Mononuclear cell (primary cell): ENCODE measurements around the gene SPNS3. TPM values are rescaled to one million over a fixed set of nuclear protein-coding genes. Genes with fewer than 3 reads are reported as not detected.

Source experiments
- H3K27me3 ChIP-seq: 2 replicates; pipeline ENCODE4 v1.6.0; 2011; ENCODE audit warnings: low read length, control low read depth; ENCODE audit not compliant: insufficient read depth
- H3K4me1 ChIP-seq: 2 replicates; pipeline ENCODE4 v1.5.1; 2011; ENCODE audit warnings: mild to moderate bottlenecking, low read length, control low read depth; ENCODE audit not compliant: insufficient read depth
- H3K4me3 ChIP-seq: 2 replicates; pipeline ENCODE4 v1.5.1; 2011; ENCODE audit warnings: mild to moderate bottlenecking, low read length, moderate library complexity
- H3K9me3 ChIP-seq: 2 replicates; pipeline ENCODE4 v1.5.1; 2011; ENCODE audit warnings: low read depth, mild to moderate bottlenecking, control low read depth, low read length
- total RNA-seq: library from RNA; depleted of rRNA; stranded (reverse); fragments of >200 nt; gene quantifications from one replicate; pipeline ENCODE4 v1.2.3, GENCODE V29; 2012

Gene SPNS3
- total RNA-seq, 1 donor: 2.5 TPM

DNA sequence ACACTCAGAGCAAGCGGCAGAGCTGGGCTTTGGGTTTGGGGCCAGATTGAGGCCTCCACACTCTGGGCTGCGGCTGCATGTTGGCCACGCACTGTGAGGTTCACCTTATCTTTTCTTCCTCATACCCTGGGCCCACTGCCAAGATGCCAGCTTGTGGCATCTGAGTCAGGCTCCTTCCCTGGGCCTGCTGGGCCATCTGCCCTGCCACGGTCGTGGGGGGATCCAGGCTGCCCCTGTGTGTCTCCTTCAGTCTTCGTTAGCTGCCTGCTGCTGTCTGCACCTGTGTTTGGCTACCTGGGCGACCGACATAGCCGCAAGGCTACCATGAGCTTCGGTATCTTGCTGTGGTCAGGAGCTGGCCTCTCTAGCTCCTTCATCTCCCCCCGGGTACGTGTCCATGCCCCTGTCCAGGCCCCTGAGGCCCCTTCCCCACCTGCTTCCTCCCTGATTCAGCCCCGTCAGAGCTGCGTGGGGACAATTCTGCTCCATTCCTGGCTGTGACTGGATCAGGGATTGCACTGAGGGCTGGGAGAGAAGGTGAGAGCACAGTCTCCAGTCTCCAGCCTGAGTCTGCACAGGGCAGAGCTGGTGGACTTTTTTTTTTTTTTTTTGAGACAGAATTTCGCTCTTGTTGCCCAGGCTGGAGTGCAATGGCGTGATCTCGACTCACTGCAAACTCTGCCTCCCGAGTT lies 11.2 kb downstream of the SPNS3 start:
- H3K4me3 ChIP-seq: no peak overlapping the region
- no peaks in the 10 kb centered on the region for H3K27me3 ChIP-seq
- peaks cover 11% of the 10 kb centered on the region for H3K4me1 ChIP-seq
- no peaks in the 10 kb centered on the region for H3K9me3 ChIP-seq

DNA sequence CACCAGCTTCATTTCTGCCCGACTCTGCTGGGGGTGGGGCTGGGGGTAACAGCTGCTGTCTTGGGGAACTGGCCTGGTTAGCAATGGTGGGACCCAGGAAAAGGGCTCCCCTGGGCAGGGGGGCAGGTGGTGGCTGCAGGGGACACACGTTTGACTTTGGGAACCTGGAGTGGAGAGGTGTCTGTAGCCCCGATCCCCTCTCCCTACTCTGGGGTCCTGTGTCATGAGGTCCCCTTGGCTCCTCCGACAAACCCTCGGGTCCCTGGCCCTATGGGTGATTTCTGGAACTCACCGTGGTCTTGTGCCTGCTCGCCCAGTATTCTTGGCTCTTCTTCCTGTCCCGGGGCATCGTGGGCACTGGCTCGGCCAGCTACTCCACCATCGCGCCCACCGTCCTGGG lies 12.0 kb downstream of the SPNS3 start:
- no peaks in the 10 kb centered on the region for H3K27me3 ChIP-seq
- no peaks in the 10 kb centered on the region for H3K9me3 ChIP-seq
- H3K4me3 ChIP-seq: no peak overlapping the region
- H3K4me1 ChIP-seq: peaks cover 12% of the 10 kb centered on the region

- Histone ChIP-seq H3K9me3 (no peaks in the 10 kb centered on the region), H3K4me1 (peaks cover 12% of the 10 kb centered on the region), H3K27me3 (no peaks in the 10 kb centered on the region)
Measured at GRCh38 chr17:4446326-4447071, 12.8 kb downstream of the SPNS3 start.

DNA sequence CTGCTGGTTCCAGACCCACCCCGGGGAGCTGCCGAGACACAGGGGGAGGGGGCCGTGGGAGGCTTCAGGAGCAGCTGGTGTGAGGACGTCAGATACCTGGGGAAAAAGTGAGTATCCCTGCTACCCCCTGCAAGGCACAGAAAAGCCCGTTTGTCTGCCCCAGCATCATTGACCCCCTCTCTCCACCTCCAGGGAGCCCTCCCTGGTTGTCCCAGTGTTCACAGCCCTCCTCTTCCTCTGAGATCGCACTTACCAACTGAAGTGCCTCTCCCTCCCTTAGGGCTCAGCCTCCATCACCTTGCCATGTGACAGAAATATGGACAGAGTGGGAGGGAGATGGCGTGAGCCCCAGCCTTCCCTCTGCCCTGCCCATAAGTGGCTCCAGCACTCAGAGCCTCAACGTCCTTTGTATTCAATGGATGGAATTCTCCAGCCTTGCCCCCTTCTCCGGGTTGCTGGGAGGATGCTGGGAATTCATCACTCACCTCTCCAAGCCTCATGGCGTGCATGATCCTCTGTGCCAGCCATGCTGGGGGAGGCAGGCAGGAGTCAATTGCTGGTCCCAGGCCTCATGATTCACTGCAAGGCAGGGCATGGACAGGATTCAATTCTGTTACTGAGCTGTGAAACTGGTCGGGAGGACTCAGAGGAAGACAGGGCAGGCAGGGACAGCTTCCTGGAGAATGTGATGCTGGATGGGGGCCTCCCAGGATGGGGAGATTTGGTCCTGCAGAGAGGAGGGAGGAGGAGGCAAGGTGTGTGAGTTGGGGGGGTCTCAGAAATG lies 14.6 kb downstream of the SPNS3 start:
- Histone ChIP-seq H3K9me3 (no peaks in the 10 kb centered on the region), H3K4me1 (peaks cover 12% of the 10 kb centered on the region), H3K27me3 (no peaks in the 10 kb centered on the region), H3K4me3 (no peak overlapping the region)

More at GRCh38 chr17:4446326-4447071, 12.8 kb downstream of the SPNS3 start:
- no peak overlapping the region for H3K4me3 ChIP-seq

- no peak overlapping the region for H3K4me3 ChIP-seq
- H3K9me3 ChIP-seq: no peaks in the 10 kb centered on the region
- peaks cover 7% of the 10 kb centered on the region for H3K4me1 ChIP-seq
- no peaks in the 10 kb centered on the region for H3K27me3 ChIP-seq
Measured at GRCh38 chr17:4449736-4450135, 16.0 kb downstream of the SPNS3 start.

DNA sequence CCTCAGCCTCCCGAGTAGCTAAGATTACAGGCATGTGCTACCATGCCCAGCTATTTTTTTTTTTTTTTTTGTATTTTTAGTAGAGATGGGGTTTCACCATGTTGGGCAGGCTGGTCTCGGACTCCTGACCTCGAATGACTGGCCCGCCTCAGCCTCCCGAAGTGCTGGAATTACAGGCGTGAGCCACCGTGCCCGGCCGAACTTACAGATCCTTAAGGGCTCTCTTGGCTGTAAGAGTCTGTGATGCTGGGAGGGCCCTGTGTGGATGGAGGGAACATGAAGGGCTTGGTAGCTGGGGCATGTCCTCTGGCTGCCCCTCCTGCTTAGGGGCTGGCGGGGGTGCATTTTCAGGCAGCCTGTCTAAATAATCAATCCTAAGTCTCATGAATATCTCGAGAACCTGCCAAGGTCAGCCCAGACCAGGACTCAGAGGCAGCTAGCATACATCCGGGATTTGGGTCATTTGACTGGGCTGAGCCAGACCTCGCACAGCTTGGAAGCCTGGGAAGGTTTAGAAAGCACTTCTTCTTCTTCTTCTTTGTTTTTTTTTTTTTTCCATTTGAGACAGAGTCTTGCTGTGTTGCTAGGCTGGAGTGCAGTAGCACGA lies 17.1 kb downstream of the SPNS3 start:
- Histone ChIP-seq H3K27me3 (no peaks in the 10 kb centered on the region), H3K9me3 (no peaks in the 10 kb centered on the region), H3K4me3 (no peak overlapping the region), H3K4me1 (peaks cover 3% of the 10 kb centered on the region)

DNA sequence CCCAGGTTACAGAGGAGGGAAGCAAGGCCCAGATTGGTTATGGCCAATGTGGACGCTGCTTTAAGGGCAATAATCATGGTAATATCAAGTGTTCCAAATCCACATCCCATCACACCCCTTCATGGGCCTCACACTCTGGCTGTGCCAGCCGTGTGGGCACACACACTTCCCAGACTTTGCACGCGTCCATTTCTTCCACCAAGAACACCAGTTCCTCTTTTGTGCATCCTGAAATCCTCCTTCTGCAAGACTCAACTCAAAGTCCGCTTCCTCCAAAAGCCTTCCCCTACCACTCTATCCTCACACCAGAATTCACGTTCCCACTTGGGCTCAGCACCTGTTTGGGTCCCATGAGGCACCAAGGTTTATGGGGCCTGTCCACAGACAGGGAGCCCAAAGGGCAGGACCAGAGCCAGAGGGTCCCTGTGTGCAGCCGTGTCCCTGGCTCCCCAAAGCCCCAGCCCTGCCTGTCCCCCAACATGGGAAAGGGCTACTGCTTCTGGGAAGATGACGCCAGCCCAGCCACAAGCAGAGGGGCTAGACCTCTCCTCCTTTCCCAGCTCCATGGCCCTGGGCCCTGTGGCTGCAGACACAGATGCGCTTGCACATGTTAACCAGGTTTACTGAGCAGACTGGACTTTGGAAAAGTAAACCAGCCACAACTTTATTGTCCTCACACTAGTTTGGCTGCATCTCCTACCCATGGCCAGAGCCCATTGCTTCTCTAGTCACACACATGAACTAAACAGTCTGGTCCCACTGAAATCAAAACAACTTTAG lies 20.3 kb downstream of the SPNS3 start:
- Histone ChIP-seq H3K27me3 (no peaks in the 10 kb centered on the region), H3K4me1 (peaks cover 3% of the 10 kb centered on the region), H3K9me3 (no peaks in the 10 kb centered on the region), H3K4me3 (no peak overlapping the region)

DNA sequence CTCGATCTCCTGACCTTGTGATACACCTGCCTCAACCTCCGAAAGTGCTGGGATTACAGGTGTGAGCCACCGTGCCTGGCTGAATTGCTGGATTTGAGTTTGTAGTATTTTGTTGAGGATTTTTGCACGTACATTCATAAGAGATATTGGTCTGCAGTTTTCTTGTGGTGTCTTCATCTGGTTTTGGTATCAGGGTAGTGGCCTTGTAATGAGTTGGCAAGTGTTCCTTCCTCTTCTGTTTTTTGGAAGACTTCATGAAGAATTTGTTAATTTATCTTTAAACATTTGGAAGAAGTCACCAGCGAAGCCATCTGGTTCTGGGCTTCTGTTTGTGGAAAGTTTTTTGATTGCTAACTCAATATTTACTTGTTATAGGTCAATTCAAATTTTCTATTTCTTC lies 26.9 kb downstream of the SPNS3 start:
- Histone ChIP-seq H3K4me3 (no peak overlapping the region), H3K27me3 (no peaks in the 10 kb centered on the region), H3K4me1 (no peaks in the 10 kb centered on the region), H3K9me3 (no peaks in the 10 kb centered on the region)

GRCh38 chr17:4463818-4464476 lies 30.2 kb downstream of the SPNS3 start:
- Histone ChIP-seq H3K9me3 (no peaks in the 10 kb centered on the region), H3K4me3 (no peak overlapping the region), H3K27me3 (no peaks in the 10 kb centered on the region), H3K4me1 (no peaks in the 10 kb centered on the region)

DNA sequence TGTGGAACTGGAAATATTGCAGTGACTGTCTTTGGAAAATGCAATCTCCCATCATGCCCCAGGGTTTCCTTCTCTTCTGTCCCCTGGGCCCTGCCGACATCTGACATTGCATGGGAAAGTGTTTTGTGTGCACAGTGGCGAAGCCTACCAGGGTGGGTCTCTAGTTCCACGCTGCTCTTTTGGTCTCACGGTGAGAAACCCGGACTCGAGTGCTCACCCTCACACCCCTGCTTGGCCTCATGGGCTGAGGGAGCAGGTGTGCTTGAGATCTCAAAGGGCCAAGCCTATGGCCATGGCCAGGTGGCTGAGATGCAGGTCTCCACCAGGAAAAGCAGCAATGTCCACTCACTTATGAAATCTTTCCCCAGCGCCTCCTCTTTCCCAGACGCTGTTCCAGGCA lies 32.0 kb downstream of the SPNS3 start:
- no peaks in the 10 kb centered on the region for H3K9me3 ChIP-seq

GRCh38 chr17:4467287-4467686 lies 33.5 kb downstream of the SPNS3 start:
- H3K4me1 ChIP-seq: no peaks in the 10 kb centered on the region
- H3K4me3 ChIP-seq: no peak overlapping the region
- H3K9me3 ChIP-seq: no peaks in the 10 kb centered on the region
- H3K27me3 ChIP-seq: no peaks in the 10 kb centered on the region

More for the DNA sequence above, 32.0 kb downstream of the SPNS3 start:
- H3K27me3 ChIP-seq: no peaks in the 10 kb centered on the region
- H3K4me1 ChIP-seq: no peaks in the 10 kb centered on the region
- no peak overlapping the region for H3K4me3 ChIP-seq

DNA sequence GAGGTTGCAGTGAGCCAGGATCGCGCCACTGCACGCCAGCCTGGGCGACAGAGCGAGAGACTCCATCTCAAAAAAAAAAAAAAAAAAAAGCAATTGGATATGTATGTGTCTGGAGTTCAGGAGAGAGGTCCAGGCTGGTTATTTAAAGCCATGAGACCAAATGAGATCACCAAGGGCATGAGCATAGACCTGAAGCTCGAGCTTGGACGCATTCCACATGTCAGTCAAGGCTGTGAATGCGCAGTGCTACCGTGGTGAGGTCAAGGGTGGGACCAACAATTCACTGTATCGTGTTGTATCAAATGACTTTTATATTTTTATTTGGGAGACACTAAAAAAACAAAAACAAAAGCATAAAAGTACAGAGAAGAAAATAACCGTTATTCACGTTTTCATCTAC lies 35.8 kb downstream of the SPNS3 start:
- no peaks in the 10 kb centered on the region for H3K27me3 ChIP-seq
- H3K4me3 ChIP-seq: no peak overlapping the region
- H3K4me1 ChIP-seq: no peaks in the 10 kb centered on the region
- H3K9me3 ChIP-seq: no peaks in the 10 kb centered on the region

GRCh38 chr17:4472286-4472685 lies 38.5 kb downstream of the SPNS3 start:
- H3K4me3 ChIP-seq: no peak overlapping the region
- H3K27me3 ChIP-seq: no peaks in the 10 kb centered on the region
- no peaks in the 10 kb centered on the region for H3K4me1 ChIP-seq
- no peaks in the 10 kb centered on the region for H3K9me3 ChIP-seq

DNA sequence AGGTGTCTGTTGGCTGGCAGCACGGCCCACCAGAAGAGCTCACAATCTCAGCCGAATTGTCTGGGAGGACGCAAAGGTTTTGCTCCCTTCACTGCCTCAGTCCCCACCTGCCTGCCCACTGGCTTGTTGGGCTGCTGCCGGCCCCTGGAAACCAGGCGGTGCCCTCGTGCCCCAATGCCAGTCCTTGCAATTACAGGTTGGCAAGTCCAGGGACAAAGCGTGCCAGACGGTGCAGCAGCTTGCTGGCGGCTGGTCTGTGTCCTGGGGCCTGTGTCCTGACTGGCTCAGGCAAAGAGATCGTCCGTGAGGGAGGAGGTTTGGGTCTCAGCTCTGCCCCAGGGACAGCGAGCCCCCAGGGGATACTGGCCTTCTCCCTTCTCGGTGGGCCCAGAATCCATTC lies 40.4 kb downstream of the SPNS3 start:
- H3K27me3 ChIP-seq: no peaks in the 10 kb centered on the region
- H3K4me3 ChIP-seq: no peak overlapping the region
- H3K4me1 ChIP-seq: no peaks in the 10 kb centered on the region
- H3K9me3 ChIP-seq: no peaks in the 10 kb centered on the region
